ENCODE measurements around the gene KPTN. TPM values are rescaled to one million over a fixed set of nuclear protein-coding genes. Genes with fewer than 3 reads are reported as not detected.

Gene KPTN
- total RNA-seq, 4 donors from 2014 or later: 3.5 to 9.0 (median 5.9) TPM

GRCh38 chr19:47473336-47473735 is 10.7 kb downstream of the KPTN start:
- intact Hi-C loops (cut with DNase I; ENCODE audit: low total_unique reads): no loop called here
- no peak for DNase-seq (ENCODE audit: low spot score in 2 of 2)
- no peak for TF ChIP-seq CTCF (IDR thresholded peaks at IDR 0.05)
- no peak overlapping the region for H3K4me3 ChIP-seq (ENCODE audit: low read depth, poor library complexity, severe bottlenecking)
- WGBS, 2 donors: 81 to 86% methylated on average over 10 of the region's 10 CpGs

DNA sequence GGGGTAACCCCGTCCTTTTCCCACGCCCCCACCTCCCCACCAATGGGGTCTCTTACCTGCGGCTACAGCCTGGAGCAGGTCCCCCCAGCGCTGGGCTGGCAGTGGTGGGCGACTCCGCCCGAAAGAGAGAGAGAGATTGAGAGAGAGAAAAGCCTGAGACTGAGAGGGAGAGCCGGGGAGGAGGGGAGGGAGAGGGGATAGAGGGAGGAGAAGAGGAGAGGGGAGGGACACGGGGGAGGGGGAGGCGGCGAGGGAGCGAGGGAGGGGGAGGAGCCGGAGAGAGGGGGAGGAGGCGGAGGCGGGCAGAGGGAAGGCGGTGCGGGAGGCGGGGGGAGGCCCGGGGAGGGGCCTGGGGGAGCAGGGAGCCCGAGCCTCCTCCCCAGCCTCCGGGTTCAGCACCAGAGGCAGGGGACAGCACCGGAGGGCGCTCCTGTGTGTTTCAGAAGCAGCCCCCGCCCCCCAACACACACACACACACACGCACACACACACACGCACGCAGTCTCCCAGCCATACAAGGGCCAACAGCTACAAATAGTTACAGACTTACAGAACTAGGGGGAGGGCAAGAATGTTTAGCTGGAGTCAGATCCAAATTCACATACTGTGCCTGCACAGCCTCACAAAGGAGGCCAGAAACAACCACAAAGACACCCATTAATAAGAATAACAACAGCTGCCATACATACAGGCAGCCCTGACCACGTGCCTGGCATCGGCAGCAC is 12.1 kb downstream of the KPTN start, which contains the start of gene SLC8A2:
Gene SLC8A2 (minus strand): TSS at position 161 of the 725 bp plus-strand sequence. CDS start 5,490 bp downstream, outside the sequence.
- intact Hi-C loops (cut with DNase I; ENCODE audit: low total_unique reads): no loop called here
- TF ChIP-seq POLR2A (IDR thresholded peaks at IDR 0.05) (no peak), CTCF (IDR thresholded peaks at IDR 0.05) (no peak)
- WGBS, 2 donors: 4 to 6% methylated on average over 22 to 27 of the region's 29 CpGs
- no peak for DNase-seq (ENCODE audit: low spot score in 2 of 2)
- no peak within 1 kb of the TSS for H3K4me3 ChIP-seq (ENCODE audit: low read depth, poor library complexity, severe bottlenecking)

GRCh38 chr19:47471381-47471732 is 12.7 kb downstream of the KPTN start:
- WGBS, 2 donors: 1 to 3% methylated on average over 3 to 13 of the region's 16 CpGs
- H3K4me3 ChIP-seq (ENCODE audit: low read depth, poor library complexity, severe bottlenecking): no peak overlapping the region
- intact Hi-C loops (cut with DNase I; ENCODE audit: low total_unique reads): no loop called here
- DNase-seq (ENCODE audit: low spot score in 2 of 2): no peak
- TF ChIP-seq CTCF (IDR thresholded peaks at IDR 0.05): no peak
- TF ChIP-seq POLR2A (IDR thresholded peaks at IDR 0.05): no peak

- TF ChIP-seq POLR2A (IDR thresholded peaks at IDR 0.05): no peak
- no peak for TF ChIP-seq CTCF (IDR thresholded peaks at IDR 0.05)
- WGBS, 2 donors: 28 to 30% methylated on average over 13 of the region's 13 CpGs
- no peak overlapping the region for H3K4me3 ChIP-seq (ENCODE audit: low read depth, poor library complexity, severe bottlenecking)
- intact Hi-C loops (cut with DNase I; ENCODE audit: low total_unique reads): no loop called here
- DNase-seq (ENCODE audit: low spot score in 2 of 2): no peak
Measured at GRCh38 chr19:47470447-47471195, 13.4 kb downstream of the KPTN start.

DNA sequence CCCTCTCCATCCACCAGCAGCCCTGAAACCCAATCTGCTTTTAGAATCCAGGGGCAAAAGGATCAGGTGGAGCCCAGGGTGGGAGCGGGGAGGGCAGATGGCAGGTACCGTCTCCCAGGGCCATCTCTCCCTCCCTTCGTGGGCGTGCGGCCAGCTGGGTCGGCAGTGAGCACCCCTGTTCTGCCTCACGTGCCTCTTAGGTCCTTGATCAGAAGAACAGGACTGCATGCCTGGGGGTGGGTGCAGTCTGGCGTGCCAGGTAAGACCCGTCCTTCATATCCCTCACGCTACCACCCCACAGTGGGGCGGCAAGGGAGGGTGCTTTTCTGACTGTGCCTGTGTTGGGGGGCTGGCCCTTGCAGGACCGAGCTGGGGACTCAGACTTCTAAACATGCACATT is 14.3 kb downstream of the KPTN start:
- no peak overlapping the region for H3K4me3 ChIP-seq (ENCODE audit: low read depth, poor library complexity, severe bottlenecking)
- TF ChIP-seq CTCF (IDR thresholded peaks at IDR 0.05) (no peak), POLR2A (IDR thresholded peaks at IDR 0.05) (no peak)
- 8 to 16% methylated on average over 12 of the region's 12 CpGs for WGBS, 2 donors
- intact Hi-C loops (cut with DNase I; ENCODE audit: low total_unique reads): no loop called here
- no peak for DNase-seq (ENCODE audit: low spot score in 2 of 2)

All from lower leg skin (tissue), 4 donors.